Motor neuron (in vitro differentiated cells): ENCODE data around the gene CMTM1. TPM values are rescaled to one million over a fixed set of nuclear protein-coding genes. Genes with fewer than 3 reads are reported as not detected.

ENCODE experiments used
- ATAC-seq, 8 experiments: fragments of 200-7000 bp; cut with Tn5 transposase; replicated peaks in 6 of 8; 2 replicates each; pipeline ENCODE4 v1.8.0; 2021; ENCODE audit warnings: mild to moderate bottlenecking in 8 of 8, moderate library complexity in 8 of 8
- H3K27ac ChIP-seq, 2 donors: fragments of 250-450 bp; sonication (Bioruptor Pico); 2 replicates each; pipeline ENCODE4 v1.9.0; 2021; ENCODE audit warnings: antibody characterized with exemption in 2 of 2, mild to moderate bottlenecking in 2 of 2, moderate library complexity in 1 of 2
- H3K4me1 ChIP-seq, 2 donors: fragments of 250-450 bp; sonication (Bioruptor Pico); replicated peaks in 1 of 2; 2 replicates each; pipeline ENCODE4 v1.6.1; 2021; ENCODE audit warnings: antibody characterized with exemption in 2 of 2, mild to moderate bottlenecking in 2 of 2, moderate library complexity in 1 of 2
- H3K4me3 ChIP-seq, 5 donors: fragments of 250-450 bp; sonication (Bioruptor Pico); 2 replicates each; pipeline ENCODE4 v1.9.0; 2021; ENCODE audit warnings: antibody characterized with exemption in 5 of 5, mild to moderate bottlenecking in 5 of 5, moderate library complexity in 4 of 5
- WGBS, 10 experiments: fragments of 450-650 bp; shearing (Covaris generic); methylation state at CpG; one replicate each; pipeline ENCODE4 v1.0.0; 2022; 5-methylcytosine and 5-hydroxymethylcytosine counted together
- in situ Hi-C, 9 experiments: fragments of 400-800 bp; cut with MboI; loops; one replicate each; pipeline ENCODE4 v1.15.0; 2021; ENCODE audit warnings: low sequenced_read_pairs in 9 of 9, low pct_unique_long_range_greater_than_20kb in 2 of 9; ENCODE audit not compliant: unreplicated experiment in 9 of 9
- total RNA-seq, 8 experiments: library from RNA; unstranded; fragments of 300-600 nt; gene quantifications; 2 replicates each; pipeline versions ENCODE4 v1.2.3 to v1.2.4, GENCODE V29; 2022

Gene CMTM1, protein sequence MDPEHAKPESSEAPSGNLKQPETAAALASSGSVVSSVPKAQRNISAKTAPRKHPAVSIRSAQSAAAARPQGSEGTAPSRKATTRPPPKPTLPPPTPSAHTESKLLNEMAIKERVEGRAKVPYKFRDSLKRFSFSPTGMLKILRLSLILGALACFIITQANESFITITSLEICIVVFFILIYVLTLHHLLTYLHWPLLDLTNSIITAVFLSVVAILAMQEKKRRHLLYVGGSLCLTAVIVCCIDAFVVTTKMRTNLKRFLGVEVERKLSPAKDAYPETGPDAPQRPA
- total RNA-seq = 1 to 10 TPM; 1.1 to 4.8 (median 3.5) TPM

DNA sequence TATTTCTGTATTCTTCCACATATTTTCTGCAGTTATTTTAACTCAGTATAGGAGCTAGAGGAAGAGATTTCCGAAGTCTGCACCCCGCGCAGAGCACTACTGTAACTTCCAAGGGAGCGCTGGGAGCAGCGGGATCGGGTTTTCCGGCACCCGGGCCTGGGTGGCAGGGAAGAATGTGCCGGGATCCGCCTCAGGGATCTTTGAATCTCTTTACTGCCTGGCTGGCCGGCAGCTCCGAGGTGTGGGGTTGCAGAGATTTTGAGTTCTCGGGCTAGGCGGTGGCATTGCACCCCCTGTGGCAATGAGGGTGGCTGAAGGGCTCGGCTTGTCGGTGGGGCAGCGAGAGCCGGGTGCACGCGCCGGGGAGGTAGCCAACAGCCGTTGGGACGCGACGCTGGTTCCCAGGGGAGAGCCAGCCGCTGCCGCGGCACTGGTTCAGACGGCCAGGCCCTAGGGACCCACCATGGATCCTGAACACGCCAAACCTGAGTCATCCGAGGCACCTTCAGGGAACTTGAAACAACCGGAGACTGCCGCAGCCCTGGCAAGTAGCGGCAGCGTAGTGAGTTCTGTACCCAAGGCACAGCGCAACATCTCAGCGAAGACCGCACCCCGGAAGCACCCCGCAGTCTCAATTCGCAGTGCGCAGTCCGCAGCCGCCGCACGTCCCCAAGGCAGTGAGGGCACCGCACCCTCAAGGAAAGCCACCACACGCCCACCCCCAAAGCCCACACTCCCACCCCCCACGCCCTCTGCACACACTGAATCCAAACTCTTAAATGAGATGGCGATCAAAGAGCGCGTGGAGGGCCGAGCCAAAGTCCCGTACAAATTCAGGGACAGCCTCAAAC lies at the start of gene CMTM1:
Gene CMTM1 (plus strand): TSS at position 389 of the 851 bp plus-strand sequence. CDS start 75 bp downstream, at position 464.
- WGBS, 10 experiments = 72 to 100% (median 96%) methylated on average over 2 to 13 of the region's 54 CpGs; no CpG with 5 or more reads in 1 of the 10 experiments
- H3K4me3 ChIP-seq = no peak within 1 kb of the TSS
- in situ Hi-C loops = loop anchor here in 1 of 9 experiments (25.0 kb wide), 1 partner anchor 154 kb away; no protein-coding TSS in a partner anchor
- no peaks in the 10 kb centered on the region for H3K4me1 ChIP-seq
- no peak for ATAC-seq
- H3K27ac ChIP-seq = no peak within 1 kb of the TSS

DNA sequence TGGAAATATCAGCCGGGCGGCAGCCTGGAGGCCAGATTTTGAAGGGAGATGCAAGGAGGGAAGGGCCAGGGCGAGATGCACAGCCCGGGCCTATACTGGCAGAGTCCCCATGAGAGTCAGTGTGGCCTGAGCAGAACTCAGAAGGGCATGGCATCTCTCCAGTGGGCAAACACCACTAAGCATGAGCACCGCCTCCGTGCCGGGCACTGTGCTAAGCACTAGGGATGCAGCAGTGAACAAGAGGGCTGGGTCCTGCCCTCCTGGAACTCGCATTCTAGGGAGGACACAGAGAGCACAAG lies 49.8 kb upstream of the CMTM1 start:
- Histone ChIP-seq H3K4me1 (peaks cover 6 to 8% of the 10 kb centered on the region in 2 donors), H3K27ac (peak overlapping the region in 1 of 2 donors; percentile 47), H3K4me3 (no peak overlapping the region)
- ATAC-seq = peak in 3 of 8 experiments; percentile 28 to 38 (median 36)
- in situ Hi-C loops = no loop called here
- 80% methylated on average over 1 of the region's 8 CpGs; no CpG with 5 or more reads in 9 of the 10 experiments for WGBS, 10 experiments

DNA sequence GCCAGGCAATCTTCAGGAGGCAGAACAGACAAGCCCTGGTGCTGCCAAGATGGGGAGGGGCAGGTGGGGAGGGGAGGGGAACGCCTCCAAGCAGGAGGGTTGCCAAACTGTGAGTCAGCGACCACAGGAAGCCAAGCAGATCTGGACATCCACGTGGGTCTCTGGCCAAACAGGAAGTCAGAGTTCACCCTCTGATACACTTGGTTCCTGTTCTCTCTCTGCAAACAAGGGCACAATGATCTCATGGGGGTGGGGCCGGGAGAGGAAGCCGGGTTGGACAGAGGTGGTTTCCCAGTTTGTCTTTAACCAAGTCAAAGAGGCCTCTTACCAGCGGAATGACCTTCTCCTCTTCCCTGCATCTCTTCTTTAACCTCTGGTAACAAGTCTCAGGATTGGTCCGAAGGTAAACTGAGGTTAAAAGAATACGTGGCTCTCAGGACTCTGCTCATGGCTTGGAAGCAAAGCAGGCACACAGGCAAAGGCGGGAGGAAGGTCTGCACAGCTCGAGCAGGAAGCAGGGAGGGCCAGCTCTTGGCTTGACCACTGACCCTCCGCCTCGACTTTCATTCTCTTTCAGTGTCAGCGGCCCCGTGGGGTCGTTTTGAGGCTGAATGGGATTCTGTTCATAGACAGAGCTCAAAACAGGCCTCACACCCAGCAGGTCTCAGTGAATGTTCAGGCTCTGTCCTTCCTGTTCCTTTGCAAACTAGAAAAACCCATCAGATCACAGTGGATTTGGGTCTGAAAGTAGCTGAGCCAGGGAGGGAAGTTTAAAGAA lies 49.2 kb upstream of the CMTM1 start:
- Histone ChIP-seq H3K4me1 (peaks cover 5 to 6% of the 10 kb centered on the region in 2 donors), H3K27ac (peak overlapping the region in 1 of 2 donors; percentile 77), H3K4me3 (no peak overlapping the region)
- in situ Hi-C loops = no loop called here
- ATAC-seq = peak; percentile 91 to 98 (median 94)
- 13 to 60% (median 55%) methylated on average over 3 to 10 of the region's 15 CpGs; no CpG with 5 or more reads in 6 of the 10 experiments for WGBS, 10 experiments

DNA sequence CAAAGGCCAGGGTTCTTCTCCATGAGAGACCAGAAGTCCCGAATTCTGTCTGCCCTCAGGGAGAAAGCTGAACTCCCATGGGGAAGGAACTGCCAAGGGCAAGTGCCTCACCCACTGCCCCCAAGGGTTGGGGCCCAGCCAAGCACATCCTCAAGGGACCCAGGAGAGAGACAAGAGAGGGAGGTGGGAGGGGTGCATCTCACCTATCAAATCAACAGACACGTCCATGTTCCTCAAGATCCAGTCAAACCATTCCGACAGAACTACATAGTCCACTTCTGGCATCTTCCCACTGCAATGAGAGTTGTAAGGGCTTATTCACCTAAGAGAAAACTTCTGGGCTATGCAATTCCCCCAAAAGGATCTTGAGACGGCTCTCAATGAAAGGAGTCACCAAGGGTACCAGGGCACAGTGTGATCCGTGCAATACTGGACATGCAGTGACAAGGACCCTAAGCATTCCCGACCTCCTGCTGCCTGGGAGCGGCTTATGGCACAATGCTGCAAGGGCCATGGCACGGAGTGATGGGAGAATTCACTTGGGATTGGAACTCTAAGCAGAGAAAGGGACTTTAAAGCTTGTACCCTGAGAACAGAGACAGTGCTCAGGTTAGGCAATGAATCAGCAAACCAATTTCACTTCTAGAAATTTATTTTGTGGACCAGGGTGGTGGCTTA lies 48.5 kb upstream of the CMTM1 start:
- in situ Hi-C loops = no loop called here
- H3K4me1 ChIP-seq = peaks cover 0 to 6% of the 10 kb centered on the region in 2 donors
- no peak overlapping the region for H3K4me3 ChIP-seq
- WGBS, 10 experiments = 20 to 100% (median 83%) methylated on average over 1 to 4 of the region's 8 CpGs; no CpG with 5 or more reads in 3 of the 10 experiments
- no peak for ATAC-seq
- no peak overlapping the region for H3K27ac ChIP-seq

DNA sequence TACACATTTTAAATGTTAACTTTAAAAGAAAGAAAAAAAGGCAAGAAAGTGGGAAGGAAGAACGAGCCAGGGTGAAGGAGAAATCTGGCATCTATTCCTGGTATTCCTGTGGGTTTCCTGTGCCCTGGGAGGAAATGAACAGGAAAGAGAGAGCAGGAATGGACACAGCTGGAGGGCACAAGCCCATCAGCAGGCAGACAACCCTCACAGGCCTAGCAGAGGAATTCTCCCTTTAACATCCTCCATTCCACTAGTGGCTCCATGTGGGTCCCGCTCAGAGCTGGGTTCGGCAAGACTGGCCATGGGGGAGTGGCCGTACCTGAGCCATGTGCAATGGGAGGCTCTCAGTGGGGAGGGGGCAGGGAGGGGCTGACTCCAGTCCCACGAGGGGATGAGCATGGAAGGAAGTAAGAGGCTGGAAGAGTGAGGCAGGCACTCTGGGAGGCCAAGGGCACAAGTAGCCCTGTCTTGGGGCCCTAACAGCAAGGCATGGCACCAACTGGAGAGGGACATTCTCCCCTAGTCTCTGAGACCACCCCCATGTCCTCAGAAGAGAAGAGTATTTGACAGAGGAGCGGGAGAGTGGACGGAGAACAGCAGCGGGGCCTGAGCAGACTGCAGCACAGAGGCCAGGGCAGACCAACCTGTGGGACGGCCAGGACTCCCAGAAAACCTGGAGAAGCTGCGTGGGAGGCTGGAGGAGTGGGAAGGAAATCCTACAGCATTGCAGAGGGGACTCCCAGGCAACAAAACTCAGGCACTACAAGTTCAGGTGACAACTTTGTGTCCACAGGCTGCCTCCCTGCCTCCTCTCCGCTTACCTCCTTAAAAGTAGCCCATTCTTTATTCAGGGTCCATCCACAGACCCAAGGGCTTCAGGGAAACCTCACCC lies 46.5 kb upstream of the CMTM1 start:
- in situ Hi-C loops = no loop called here
- Histone ChIP-seq H3K4me1 (peaks cover 0 to 6% of the 10 kb centered on the region in 2 donors), H3K4me3 (no peak overlapping the region), H3K27ac (no peak overlapping the region)
- ATAC-seq = no peak
- 86 to 100% (median 94%) methylated on average over 1 to 6 of the region's 11 CpGs; no CpG with 5 or more reads in 3 of the 10 experiments for WGBS, 10 experiments

DNA sequence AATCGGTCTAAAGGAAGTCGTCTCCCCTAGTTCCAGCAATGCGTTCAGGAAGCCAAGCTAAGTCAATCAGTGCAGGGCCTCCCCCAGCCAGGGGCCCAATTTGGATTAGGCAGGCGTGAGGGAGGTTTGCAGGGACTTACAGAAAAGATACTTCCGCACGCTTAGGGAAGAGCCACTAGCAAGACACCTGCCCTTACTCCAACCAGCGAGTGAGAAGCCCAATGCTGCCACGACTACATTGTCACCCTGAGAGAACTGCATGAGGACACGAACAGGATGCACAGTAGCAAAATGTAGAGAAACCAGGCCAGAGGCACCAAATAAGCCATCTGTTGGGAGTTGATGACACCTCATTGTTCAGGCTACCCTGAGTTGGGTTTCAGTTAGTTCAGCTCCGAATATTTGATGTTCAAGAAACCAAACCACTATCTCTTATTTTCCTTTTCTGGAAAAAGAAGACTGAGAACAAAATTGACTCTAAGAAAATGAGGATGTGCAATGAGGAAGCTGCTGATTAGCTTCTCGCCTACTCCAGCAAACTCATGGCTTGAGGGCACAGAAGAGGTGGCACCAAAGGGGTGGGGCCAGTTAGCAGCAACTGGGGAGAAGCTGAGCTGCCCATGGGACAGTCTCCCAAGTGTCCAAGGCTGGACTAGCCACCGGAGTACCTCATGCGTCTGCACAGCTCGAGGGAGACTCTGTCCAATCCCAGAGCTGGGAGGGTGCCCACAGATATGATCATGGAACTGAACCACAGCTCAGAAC lies 45.7 kb upstream of the CMTM1 start:
- 67 to 100% (median 90%) methylated on average over 1 to 9 of the region's 14 CpGs; no CpG with 5 or more reads in 1 of the 10 experiments for WGBS, 10 experiments

DNA sequence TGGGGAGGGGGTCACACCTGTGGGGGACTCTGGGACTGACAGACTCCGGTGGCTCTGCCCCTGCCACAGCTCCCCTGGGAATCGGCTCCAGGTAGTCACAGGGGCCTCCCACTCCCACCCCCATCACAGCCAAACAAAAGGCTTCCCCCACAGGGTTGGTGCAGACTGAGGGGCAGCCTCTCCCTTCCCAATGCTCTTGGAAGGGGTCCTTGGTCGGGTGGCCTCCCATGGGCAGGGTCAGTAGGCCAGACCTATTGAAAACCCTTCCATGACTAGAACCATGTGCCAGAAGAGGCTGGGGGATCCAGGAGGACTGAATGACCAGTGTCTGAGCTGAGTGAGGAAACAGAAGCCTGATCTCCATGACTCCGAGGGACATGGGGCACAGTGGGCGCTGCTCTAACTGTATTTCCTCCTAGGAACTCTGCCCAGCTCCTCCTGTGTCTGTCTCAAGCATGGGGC lies 45.0 kb upstream of the CMTM1 start:
- no peak overlapping the region for H3K27ac ChIP-seq
- ATAC-seq = no peak
- WGBS, 10 experiments = 80 to 100% (median 80%) methylated on average over 1 to 2 of the region's 5 CpGs; no CpG with 5 or more reads in 7 of the 10 experiments
- in situ Hi-C loops = no loop called here
- H3K4me3 ChIP-seq = no peak overlapping the region
- peaks cover 0 to 6% of the 10 kb centered on the region in 2 donors for H3K4me1 ChIP-seq

More for the DNA sequence above, 45.7 kb upstream of the CMTM1 start:
- H3K4me1 ChIP-seq = peaks cover 0 to 6% of the 10 kb centered on the region in 2 donors
- no peak overlapping the region for H3K27ac ChIP-seq
- in situ Hi-C loops = no loop called here
- H3K4me3 ChIP-seq = no peak overlapping the region
- ATAC-seq = no peak

DNA sequence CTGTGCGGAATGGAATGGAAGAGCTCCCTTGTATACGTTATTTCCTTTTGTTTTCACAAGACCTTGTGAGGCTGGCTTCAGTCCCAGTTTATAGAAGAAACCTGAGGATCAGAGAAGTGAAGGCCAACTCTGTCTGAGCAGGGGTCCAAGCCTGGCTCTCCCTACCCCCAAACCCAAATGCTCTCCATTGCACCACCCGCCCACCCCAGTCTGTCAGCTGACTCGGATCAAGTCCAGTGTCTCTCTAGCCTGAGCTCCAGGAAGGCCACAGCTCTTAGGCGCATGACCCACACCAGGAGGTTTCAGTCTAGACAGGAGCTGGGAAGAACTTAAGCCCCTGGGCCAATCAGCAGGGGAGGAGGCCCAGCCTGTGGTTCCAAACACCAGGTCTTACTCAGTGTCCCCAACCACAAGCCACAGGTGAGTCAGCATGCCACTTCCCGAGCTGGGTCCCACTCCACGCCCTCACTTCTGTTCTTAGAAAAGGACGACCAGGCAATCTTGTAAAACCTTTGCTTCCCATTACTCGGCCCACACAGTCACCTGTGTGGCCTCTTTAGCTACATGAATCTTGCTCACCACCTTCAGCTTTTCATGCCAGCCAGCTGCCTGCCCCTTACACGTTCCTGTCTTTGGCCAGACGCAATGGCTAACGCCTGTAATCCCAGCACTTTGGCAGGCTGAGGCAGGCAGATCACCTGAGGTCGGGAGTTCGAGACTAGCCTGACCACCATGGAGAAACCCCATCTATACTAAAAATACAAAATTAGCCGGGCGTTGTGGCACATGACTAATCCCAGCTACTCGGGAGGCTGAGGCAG lies 44.1 kb upstream of the CMTM1 start:
- no peak overlapping the region for H3K27ac ChIP-seq
- H3K4me3 ChIP-seq = no peak overlapping the region
- peak in 1 of 8 experiments; percentile 24 for ATAC-seq
- in situ Hi-C loops = no loop called here
- WGBS, 10 experiments = 60 to 100% (median 95%) methylated on average over 1 to 8 of the region's 17 CpGs; no CpG with 5 or more reads in 4 of the 10 experiments
- H3K4me1 ChIP-seq = peaks cover 0 to 2% of the 10 kb centered on the region in 2 donors

DNA sequence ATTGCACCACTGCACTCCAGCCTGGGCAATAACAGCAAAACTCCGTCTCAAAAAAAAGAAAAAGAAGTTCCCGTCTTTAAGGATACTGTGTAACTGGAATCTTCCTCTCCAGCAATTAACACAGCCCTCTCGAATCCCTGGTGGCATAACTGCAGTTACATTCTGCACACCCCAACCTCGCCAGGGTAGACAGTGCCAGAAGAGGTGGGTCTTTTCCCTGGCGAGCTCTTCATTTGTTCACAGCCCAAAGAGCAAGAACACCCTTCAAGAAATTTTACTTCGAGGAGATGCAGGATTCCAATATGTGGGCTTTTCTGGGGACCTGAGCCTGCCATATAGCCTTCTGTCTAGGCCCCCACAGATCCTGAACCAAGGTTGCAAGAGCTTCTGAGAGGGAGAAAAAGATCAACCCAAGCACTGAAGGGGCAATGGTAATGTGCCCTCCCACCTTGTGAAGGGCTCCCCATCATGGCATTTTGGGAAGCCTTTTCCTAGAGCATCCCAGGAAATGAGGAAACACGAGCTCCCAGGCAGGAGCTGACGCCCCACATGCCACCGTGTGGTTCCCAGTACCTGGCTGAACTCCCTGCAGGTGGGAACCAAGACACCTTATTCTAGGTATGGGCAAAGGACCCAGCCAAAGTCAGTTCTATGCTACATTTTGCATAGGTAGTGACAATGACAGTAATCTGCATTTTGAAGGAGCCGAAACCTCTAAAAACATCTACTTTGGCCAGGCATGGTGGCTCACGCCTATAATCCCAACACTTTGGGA lies 43.2 kb upstream of the CMTM1 start:
- WGBS, 10 experiments = 67 to 100% (median 95%) methylated on average over 1 to 8 of the region's 11 CpGs; no CpG with 5 or more reads in 2 of the 10 experiments
- Histone ChIP-seq H3K4me1 (no peaks in the 10 kb centered on the region), H3K27ac (no peak overlapping the region), H3K4me3 (no peak overlapping the region)
- ATAC-seq = no peak
- in situ Hi-C loops = no loop called here

DNA sequence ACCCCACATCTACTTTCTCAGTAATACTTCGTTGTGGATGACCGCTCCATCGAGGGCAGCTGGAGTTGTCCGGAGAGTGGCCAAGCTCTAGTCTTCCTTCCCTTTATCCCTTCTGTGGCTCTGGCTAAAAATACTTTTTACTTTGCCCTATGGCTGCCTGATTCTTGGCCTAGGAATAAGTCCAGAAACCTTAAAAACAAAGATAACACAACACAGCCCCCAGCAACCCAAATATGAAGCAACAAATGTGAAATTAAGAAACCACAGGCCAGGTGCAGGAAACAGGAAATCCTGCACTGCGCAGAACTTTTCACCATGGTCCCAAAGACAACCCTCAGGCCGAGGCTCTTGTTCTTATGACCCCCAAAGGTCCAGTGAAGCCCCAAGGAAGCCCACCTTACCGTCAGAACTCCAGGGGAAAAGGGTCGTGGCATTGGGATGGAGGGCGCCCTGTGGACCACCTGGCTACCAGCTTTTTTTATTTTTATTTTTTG lies 42.3 kb upstream of the CMTM1 start:
- WGBS, 10 experiments = 80 to 100% (median 93%) methylated on average over 1 to 9 of the region's 9 CpGs; no CpG with 5 or more reads in 1 of the 10 experiments
- in situ Hi-C loops = no loop called here
- no peak overlapping the region for H3K4me3 ChIP-seq
- no peak for ATAC-seq
- no peak overlapping the region for H3K27ac ChIP-seq
- H3K4me1 ChIP-seq = no peaks in the 10 kb centered on the region
